Neural progenitor cell (in vitro differentiated cells): ENCODE measurements around the gene KIAA0753.

Experiments used
- CTCF ChIP-seq: fragments of 200-600 bp; sonication (generic); IDR thresholded peaks from 2 replicates; pipeline ENCODE4 v1.5.1; 2017; ENCODE audit warnings: antibody characterized with exemption, mild to moderate bottlenecking
- EZH2phosphoT487 ChIP-seq: fragments of 200-600 bp; sonication (generic); IDR thresholded peaks from 2 replicates; pipeline ENCODE4 v1.6.1; 2017; ENCODE audit warnings: antibody characterized with exemption

- TF ChIP-seq CTCF = no peak
- TF ChIP-seq EZH2phosphoT487 = no peak
These were observed 80.7 kb downstream of the KIAA0753 start for GRCh38 chr17:6559753-6560215.
